ENCODE results near the gene PTPN1. TPM values are rescaled to one million over a fixed set of nuclear protein-coding genes. Genes with fewer than 3 reads are reported as not detected.

The PTPN1 gene
- total RNA-seq, 1 experiment from 2014 or later = 30.8 TPM

GRCh38 chr20:50499938-50500337, 10.2 kb upstream of the PTPN1 start:
- H3K14ac ChIP-seq (ENCODE audit: insufficient read depth, low read length) = no peak overlapping the region
- no peak overlapping the region for H3K18ac ChIP-seq (ENCODE audit: insufficient read length, low read depth, low read length)
- no peak for TF ChIP-seq CTCF (conservative IDR thresholded peaks at IDR 0.05)
- H3K36me3 Mint-ChIP-seq (ENCODE audit: insufficient read depth in 1 of 3, low read depth in 3 of 3) = no peaks in the 10 kb centered on the region
- no peaks in the 10 kb centered on the region for H3K23me2 ChIP-seq (ENCODE audit: insufficient read length, low read depth, low read length, poor library complexity, severe bottlenecking)
- no peaks in the 10 kb centered on the region for H3K9me3 ChIP-seq (ENCODE audit: control insufficient read depth, low read depth, low read length)
- no peak overlapping the region for H3K27ac ChIP-seq (ENCODE audit: insufficient read length, low read depth, low read length)
- no peak overlapping the region for H3K27ac Mint-ChIP-seq
- H3K79me2 ChIP-seq (ENCODE audit: insufficient read depth, low read length) = no peaks in the 10 kb centered on the region
- H3K23ac ChIP-seq (ENCODE audit: insufficient read length, low read depth, low read length) = no peak overlapping the region
- no peak overlapping the region for H4K91ac ChIP-seq (ENCODE audit: insufficient read length, low read depth, low read length)
- H3K79me1 ChIP-seq (ENCODE audit: insufficient read depth, low read depth, low read length, poor library complexity, severe bottlenecking) = no peaks in the 10 kb centered on the region
- H2AK5ac ChIP-seq (ENCODE audit: insufficient read length, low read length) = no peak overlapping the region
- H2BK5ac ChIP-seq (ENCODE audit: insufficient read length, low read length) = no peak overlapping the region
- no peaks in the 10 kb centered on the region for H3K4me1 ChIP-seq (ENCODE audit: insufficient read depth, low read length)
- H3K4me1 Mint-ChIP-seq = peaks cover 6 to 7% of the 10 kb centered on the region in 2 experiments
- no peak overlapping the region for H3K9ac ChIP-seq (ENCODE audit: extremely low read depth, insufficient read length, low read length)
- no peak overlapping the region for H4K5ac ChIP-seq (ENCODE audit: insufficient read length, low read depth, low read length)
- H2BK20ac ChIP-seq (ENCODE audit: low read depth, low read length, poor library complexity, severe bottlenecking) = no peak overlapping the region
- no peaks in the 10 kb centered on the region for H3K27me3 ChIP-seq (ENCODE audit: insufficient read depth, low read length)
- H2BK120ac ChIP-seq (ENCODE audit: low read depth, low read length, poor library complexity, severe bottlenecking) = no peak overlapping the region
- H4K8ac ChIP-seq (replicated peaks; ENCODE audit: insufficient read length, low read depth, low read length) = no peak overlapping the region
- H3K4me3 Mint-ChIP-seq = no peak overlapping the region
- H3K4ac ChIP-seq (ENCODE audit: low read depth, low read length) = no peak overlapping the region
- no peak for DNase-seq
- H3T11ph ChIP-seq (ENCODE audit: low read length) = no peak overlapping the region
- no peaks in the 10 kb centered on the region for H4K20me1 ChIP-seq (ENCODE audit: control insufficient read depth, insufficient read depth, insufficient read length)
- H3K9me3 Mint-ChIP-seq = no peaks in the 10 kb centered on the region; a peak in 1 of 5 replicates
- no CpG with 5 or more reads among the region's 3 CpGs for WGBS (ENCODE audit: extremely low coverage, insufficient read length, low lambda C conversion rate)
- no peak overlapping the region for H3K4me2 ChIP-seq (ENCODE audit: insufficient read depth, insufficient read length, low read length)
- peaks cover 6% of the 10 kb centered on the region; the same call in 1 of the 2 replicates for H3K27me3 Mint-ChIP-seq (ENCODE audit: low read depth)
- no peak overlapping the region for H2BK12ac ChIP-seq (ENCODE audit: insufficient read length, low read depth, low read length)
- H2AFZ ChIP-seq (ENCODE audit: low read length) = no peak overlapping the region
- no peak overlapping the region for H2BK15ac ChIP-seq (ENCODE audit: low read depth, low read length)
- H3K56ac ChIP-seq (ENCODE audit: insufficient read length, low read depth, low read length) = no peak overlapping the region
